Mesenchymal stem cell (in vitro differentiated cells and primary cell): Measurements from ENCODE around the gene KLHL17.
"Not testable (repeated sequence)": the region's sequence is repeated elsewhere in the genome, so short reads cannot be mapped to it uniquely, and the experiment has no call there.

Experiments used
- DNase-seq: peaks from one replicate; pipeline ENCODE4 v3.0.0-alpha.2; 2013
- H2AFZ ChIP-seq: one replicate; pipeline ENCODE4 v1.6.1; 2013; ENCODE audit warnings: low read depth, mild to moderate bottlenecking, control low read depth, inconsistent platforms, low read length, moderate library complexity
- H2AK5ac ChIP-seq: 2 replicates; pipeline ENCODE4 v1.6.1; 2013; ENCODE audit warnings: low read length, moderate library complexity, mild to moderate bottlenecking, inconsistent platforms; ENCODE audit not compliant: severe bottlenecking
- H2BK120ac ChIP-seq: one replicate; pipeline ENCODE4 v1.6.1; 2013; ENCODE audit warnings: low read depth, mild to moderate bottlenecking, inconsistent platforms, low read length, moderate library complexity
- H2BK12ac ChIP-seq, 2 experiments: one replicate each; pipeline ENCODE4 v1.6.1; 2013; ENCODE audit warnings: inconsistent platforms in 2 of 2, low read length in 2 of 2, mild to moderate bottlenecking in 2 of 2, moderate library complexity in 2 of 2, control low read depth in 1 of 2
- H2BK15ac ChIP-seq: one replicate; pipeline ENCODE4 v1.6.1; 2013; ENCODE audit warnings: mild to moderate bottlenecking, low read depth, inconsistent platforms; ENCODE audit not compliant: poor library complexity, severe bottlenecking
- H2BK5ac ChIP-seq: 2 replicates; pipeline ENCODE4 v1.6.1; 2013; ENCODE audit warnings: low read depth, mild to moderate bottlenecking, low read length, control low read depth, inconsistent platforms; ENCODE audit not compliant: poor library complexity, severe bottlenecking
- H3K14ac ChIP-seq, 2 experiments: one replicate each; pipeline ENCODE4 v1.6.1; 2013; ENCODE audit warnings: inconsistent platforms in 2 of 2, low read length in 2 of 2, control low read depth in 1 of 2, mild to moderate bottlenecking in 1 of 2, moderate library complexity in 1 of 2
- H3K18ac ChIP-seq, 2 experiments: one replicate each; pipeline ENCODE4 v1.6.1; 2013; ENCODE audit warnings: inconsistent platforms in 2 of 2, low read length in 2 of 2, control low read depth in 1 of 2, low read depth in 1 of 2, mild to moderate bottlenecking in 1 of 2
- H3K23ac ChIP-seq, 2 experiments: one replicate each; pipeline ENCODE4 v1.6.1; 2013; ENCODE audit warnings: inconsistent platforms in 2 of 2, low read length in 2 of 2, mild to moderate bottlenecking in 2 of 2, moderate library complexity in 2 of 2, control low read depth in 1 of 2
- H3K27ac ChIP-seq: 2 replicates; pipeline ENCODE4 v1.5.1; 2013; ENCODE audit warnings: mild to moderate bottlenecking, moderate library complexity, low read length, control low read depth, inconsistent platforms; ENCODE audit not compliant: poor library complexity, severe bottlenecking
- H3K27me3 ChIP-seq, 2 experiments: 2 replicates each; pipeline versions ENCODE4 v1.6.1 to v1.7.0; 2013; ENCODE audit warnings: low read length in 2 of 2, mild to moderate bottlenecking in 2 of 2, moderate library complexity in 2 of 2, control low read depth in 1 of 2, inconsistent platforms in 1 of 2; ENCODE audit not compliant: control insufficient read depth in 1 of 2, insufficient read depth in 1 of 2
- H3K36me3 ChIP-seq, 2 experiments: 2 replicates each; pipeline versions ENCODE4 v1.6.1 to v1.7.0; 2013; ENCODE audit warnings: low read length in 2 of 2, control low read depth in 1 of 2, inconsistent platforms in 1 of 2, low read depth in 1 of 2, mild to moderate bottlenecking in 1 of 2; ENCODE audit not compliant: insufficient read depth in 2 of 2, control insufficient read depth in 1 of 2
- H3K4ac ChIP-seq, 2 experiments: one replicate each; pipeline ENCODE4 v1.6.1; 2013; ENCODE audit warnings: inconsistent platforms in 2 of 2, low read length in 2 of 2, mild to moderate bottlenecking in 2 of 2, moderate library complexity in 2 of 2, control low read depth in 1 of 2, low read depth in 1 of 2
- H3K4me1 ChIP-seq: 2 replicates; pipeline ENCODE4 v1.6.1; 2013; ENCODE audit warnings: low read depth, low read length, control low read depth; ENCODE audit not compliant: control insufficient read depth, insufficient read depth
- H3K4me2 ChIP-seq: 2 replicates; pipeline ENCODE4 v1.6.1; 2013; ENCODE audit warnings: low read length, mild to moderate bottlenecking, inconsistent platforms; ENCODE audit not compliant: poor library complexity, severe bottlenecking
- H3K4me3 ChIP-seq, 2 experiments: 2 replicates each; pipeline versions ENCODE4 v1.5.1 to v1.7.0; 2013; ENCODE audit warnings: low read length in 2 of 2, mild to moderate bottlenecking in 2 of 2, control low read depth in 1 of 2, low read depth in 1 of 2; ENCODE audit not compliant: insufficient read depth in 1 of 2
- H3K79me1 ChIP-seq: replicated peaks from 2 replicates; pipeline ENCODE4 v1.6.1; 2013; ENCODE audit warnings: mild to moderate bottlenecking, control low read depth, low read length, inconsistent platforms; ENCODE audit not compliant: poor library complexity, severe bottlenecking
- H3K9ac ChIP-seq: 2 replicates; pipeline ENCODE4 v1.7.0; 2013; ENCODE audit warnings: mild to moderate bottlenecking, low read length, moderate library complexity
- H3K9me3 ChIP-seq: 2 replicates; pipeline ENCODE4 v1.7.0; 2013; ENCODE audit warnings: mild to moderate bottlenecking, low read length; ENCODE audit not compliant: control insufficient read depth
- H4K8ac ChIP-seq: one replicate; pipeline ENCODE4 v1.6.1; 2013; ENCODE audit warnings: inconsistent platforms, mild to moderate bottlenecking, low read length, moderate library complexity
- H4K91ac ChIP-seq: one replicate; pipeline ENCODE4 v1.6.1; 2013; ENCODE audit warnings: mild to moderate bottlenecking, low read length, inconsistent platforms
- WGBS: methylation state at CpG from one replicate; pipeline ENCODE4 v1.1.7; 2013; ENCODE audit warnings: mixed read lengths; 5-methylcytosine and 5-hydroxymethylcytosine counted together

The KLHL17 gene

DNA sequence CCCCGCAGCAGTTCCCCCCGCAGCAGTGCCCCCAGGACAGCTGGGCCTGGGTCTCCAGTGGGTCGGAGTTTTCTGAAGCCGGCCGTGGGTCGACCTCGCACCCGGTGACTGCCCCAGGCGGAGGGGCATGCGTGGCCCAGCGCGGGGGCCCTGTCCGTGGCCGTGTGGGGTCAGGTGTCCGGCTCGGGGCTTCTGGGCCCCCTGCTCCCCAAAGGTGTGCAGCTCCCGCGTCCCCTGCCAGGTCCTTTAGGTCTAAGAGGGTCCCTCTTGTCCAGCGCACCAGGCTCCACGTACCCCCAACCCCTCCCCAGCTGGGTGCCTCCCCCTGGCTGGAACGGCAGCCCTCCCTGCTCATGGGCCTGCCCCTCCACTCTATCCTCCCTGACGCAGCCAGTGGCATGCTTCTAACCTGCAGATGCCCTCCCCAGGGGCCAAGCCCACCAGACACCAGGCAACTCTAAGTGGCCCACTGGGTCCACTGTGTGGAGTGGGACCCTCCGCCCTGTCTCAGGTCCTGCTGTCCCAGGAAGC lies 45.5 kb downstream of the KLHL17 start:
- peak overlapping the region in 1 of 2 experiments; percentile 81 for H3K4ac ChIP-seq
- peak overlapping the region; percentile 59 for H4K8ac ChIP-seq
- peak overlapping the region in 1 of 2 experiments; percentile 24 for H3K18ac ChIP-seq
- no peak overlapping the region for H3K27ac ChIP-seq
- H3K27me3 ChIP-seq, result peaks cover 0 to 61% of the 10 kb centered on the region in 2 experiments
- no peak overlapping the region for H3K4me3 ChIP-seq
- peaks cover 34% of the 10 kb centered on the region for H3K4me1 ChIP-seq
- no peak overlapping the region for H3K23ac ChIP-seq
- no peak overlapping the region for H4K91ac ChIP-seq
- no peak overlapping the region for H3K14ac ChIP-seq
- no peak overlapping the region for H2BK120ac ChIP-seq
- H2BK15ac ChIP-seq, result peak overlapping the region; percentile 21
- H3K9ac ChIP-seq, result no peak overlapping the region
- peaks cover 4% of the 10 kb centered on the region for H3K79me1 ChIP-seq
- no peaks in the 10 kb centered on the region for H3K9me3 ChIP-seq
- DNase-seq, result no peak
- 84% methylated on average over 18 of the region's 23 CpGs for WGBS
- no peak overlapping the region for H2AFZ ChIP-seq
- peak overlapping the region; percentile 32 to 71 for H2BK12ac ChIP-seq
- H3K36me3 ChIP-seq, result peaks cover 0 to 8% of the 10 kb centered on the region in 2 experiments
- no peak overlapping the region for H2BK5ac ChIP-seq
- peak overlapping the region; percentile 12 for H2AK5ac ChIP-seq
- no peak overlapping the region for H3K4me2 ChIP-seq

DNA sequence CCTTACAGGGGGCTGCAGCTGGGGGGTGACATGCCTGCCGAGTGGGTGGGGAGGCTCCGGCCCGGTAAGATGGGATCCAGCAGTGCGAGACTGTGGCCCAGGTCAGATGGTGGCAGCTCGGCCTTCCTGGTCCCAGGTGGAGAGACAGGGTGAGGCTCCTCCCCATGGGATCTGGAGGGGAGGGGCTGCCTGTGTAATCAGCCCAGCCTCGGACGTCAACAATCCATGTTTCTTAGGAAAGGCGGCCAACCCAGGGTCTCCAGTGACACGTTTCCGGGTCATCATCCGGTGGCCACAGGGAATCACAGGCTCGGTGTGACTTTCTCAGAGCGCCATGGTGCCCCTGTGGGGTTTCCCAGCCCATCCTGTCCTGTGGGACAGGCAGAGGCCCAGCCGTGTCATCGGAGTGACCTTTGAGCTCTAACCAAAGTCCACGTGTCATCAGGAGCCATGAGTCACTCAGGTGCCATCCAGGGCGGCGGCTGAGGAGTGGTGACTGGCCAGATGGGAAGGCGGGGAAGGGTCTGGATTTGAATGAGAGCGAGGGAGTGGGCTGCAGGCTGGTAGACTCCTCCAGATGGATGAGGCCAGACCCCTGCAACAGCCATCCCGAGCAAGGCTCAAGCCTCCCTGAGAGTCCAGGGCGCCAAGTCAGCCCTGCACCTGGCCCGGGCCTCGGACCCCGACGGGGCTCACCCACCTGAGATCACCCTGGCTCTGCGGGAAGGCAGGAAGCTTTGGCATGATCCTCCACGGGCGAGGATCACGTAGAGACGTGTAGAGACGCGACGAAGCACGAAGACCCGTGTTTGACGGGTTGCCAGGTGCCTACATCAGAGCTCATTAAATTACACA lies 46.1 kb downstream of the KLHL17 start:
- 89% methylated on average over 37 of the region's 37 CpGs for WGBS
- Histone ChIP-seq H3K4ac (peak overlapping the region in 1 of 2 experiments; percentile 81), H4K8ac (no peak overlapping the region)

DNA sequence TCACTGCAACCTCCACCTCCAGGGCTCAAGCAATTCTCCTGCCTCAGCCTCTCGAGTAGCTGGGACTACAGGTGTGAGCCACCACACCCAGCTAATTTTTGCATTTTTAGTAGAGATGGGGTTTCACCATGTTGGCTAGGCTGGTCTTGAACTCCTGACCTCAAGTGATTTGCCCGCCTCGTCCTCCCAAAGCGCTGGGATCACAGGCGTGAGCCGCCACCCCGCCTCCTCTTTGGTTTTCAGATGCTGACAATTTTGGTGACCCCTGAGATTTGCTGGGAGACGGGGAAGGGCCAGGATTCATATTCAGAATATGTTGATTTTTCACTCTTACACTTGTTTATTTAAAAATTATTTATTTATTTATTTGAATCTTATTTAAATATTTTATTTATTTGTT lies 49.7 kb downstream of the KLHL17 start:
- H3K4ac ChIP-seq, H3K4me2 ChIP-seq, H3K14ac ChIP-seq, H2BK120ac ChIP-seq, H3K4me3 ChIP-seq, H3K36me3 ChIP-seq, H2BK12ac ChIP-seq, H4K8ac ChIP-seq, H2AFZ ChIP-seq, H4K91ac ChIP-seq, H3K23ac ChIP-seq, H3K9ac ChIP-seq, DNase-seq, H3K9me3 ChIP-seq, H2AK5ac ChIP-seq, H2BK15ac ChIP-seq, H2BK5ac ChIP-seq, H3K18ac ChIP-seq, H3K27ac ChIP-seq: not testable (repeated sequence)
- Histone ChIP-seq H3K79me1 (peaks cover 13% of the 10 kb centered on the region), H3K4me1 (peaks cover 26% of the 10 kb centered on the region), H3K27me3 (peaks cover 0 to 23% of the 10 kb centered on the region in 2 experiments)
- 79% methylated on average over 6 of the region's 8 CpGs for WGBS

More for the DNA sequence above, 46.1 kb downstream of the KLHL17 start:
- Histone ChIP-seq H3K9ac (no peak overlapping the region), H3K36me3 (peaks cover 0 to 8% of the 10 kb centered on the region in 2 experiments), H3K14ac (no peak overlapping the region), H3K27me3 (peaks cover 0 to 54% of the 10 kb centered on the region in 2 experiments), H3K18ac (peak overlapping the region in 1 of 2 experiments; percentile 38), H2BK15ac (peak overlapping the region; percentile 63), H3K79me1 (no peaks in the 10 kb centered on the region), H2BK5ac (no peak overlapping the region), H3K9me3 (no peaks in the 10 kb centered on the region), H2AK5ac (peak overlapping the region; percentile 12), H3K4me3 (no peak overlapping the region), H2BK120ac (no peak overlapping the region), H2AFZ (no peak overlapping the region), H3K23ac (no peak overlapping the region), H3K4me2 (no peak overlapping the region), H2BK12ac (peak overlapping the region in 1 of 2 experiments; percentile 71), H3K27ac (no peak overlapping the region), H3K4me1 (peaks cover 27% of the 10 kb centered on the region), H4K91ac (peak overlapping the region; percentile 64)
- DNase-seq, result no peak

GRCh38 chr1:1011396-1011949 lies 51.1 kb downstream of the KLHL17 start:
- Histone ChIP-seq H2BK120ac (no peak overlapping the region), H3K23ac (no peak overlapping the region), H3K36me3 (peaks cover 0 to 5% of the 10 kb centered on the region in 2 experiments), H3K14ac (no peak overlapping the region), H3K27ac (no peak overlapping the region), H2AK5ac (no peak overlapping the region), H3K9ac (no peak overlapping the region), H2BK12ac (no peak overlapping the region), H3K9me3 (no peaks in the 10 kb centered on the region), H2BK5ac (no peak overlapping the region), H3K4me2 (no peak overlapping the region), H3K27me3 (peaks cover 0 to 10% of the 10 kb centered on the region in 2 experiments), H2AFZ (no peak overlapping the region), H3K4me3 (no peak overlapping the region), H3K79me1 (peaks cover 17% of the 10 kb centered on the region), H4K91ac (no peak overlapping the region), H3K18ac (no peak overlapping the region), H3K4ac (no peak overlapping the region), H3K4me1 (peaks cover 16% of the 10 kb centered on the region), H4K8ac (no peak overlapping the region), H2BK15ac (no peak overlapping the region)
- 90% methylated on average over 14 of the region's 14 CpGs for WGBS
- DNase-seq, result no peak
